GM18867 (cell line): ENCODE results near the gene HDGFL2.

Experiments
- ATAC-seq: cut with Tn5 transposase; IDR thresholded peaks from one replicate; pipeline ENCODE4 v1.9.1; 2021; ENCODE audit warnings: mild to moderate bottlenecking, moderate library complexity; ENCODE audit not compliant: unreplicated experiment

The HDGFL2 gene

GRCh38 chr19:4444765-4445741 is 27.0 kb upstream of the HDGFL2 start:
- ATAC-seq = no peak

GRCh38 chr19:4445963-4446703 is 26.0 kb upstream of the HDGFL2 start:
- no peak for ATAC-seq

DNA sequence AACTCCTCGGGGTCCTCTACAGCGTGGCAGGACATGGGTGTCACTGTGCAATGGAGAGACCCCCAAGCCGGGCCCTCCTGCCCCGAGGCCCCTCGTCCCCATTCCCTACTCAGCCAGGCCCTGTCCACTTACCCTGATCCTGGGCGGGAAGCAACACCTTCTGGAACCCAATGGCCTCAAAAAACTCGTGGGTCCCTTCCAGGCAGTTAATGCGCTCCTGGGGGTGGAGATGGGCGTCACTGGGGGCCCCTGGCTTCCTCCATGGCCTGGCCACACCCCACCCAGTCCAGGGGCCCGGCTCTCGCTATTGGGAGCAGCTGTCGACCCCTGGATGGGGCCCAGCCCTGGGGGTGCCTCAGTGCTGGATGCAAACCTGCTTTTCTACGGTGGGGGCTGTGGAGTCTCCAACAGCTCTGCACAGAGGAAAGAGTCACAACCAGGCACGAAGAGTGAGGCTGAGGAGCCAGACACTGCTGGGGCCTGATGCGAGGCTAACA is 25.3 kb upstream of the HDGFL2 start:
- no peak for ATAC-seq

GRCh38 chr19:4447327-4448146 is 24.6 kb upstream of the HDGFL2 start:
- ATAC-seq = no peak

DNA sequence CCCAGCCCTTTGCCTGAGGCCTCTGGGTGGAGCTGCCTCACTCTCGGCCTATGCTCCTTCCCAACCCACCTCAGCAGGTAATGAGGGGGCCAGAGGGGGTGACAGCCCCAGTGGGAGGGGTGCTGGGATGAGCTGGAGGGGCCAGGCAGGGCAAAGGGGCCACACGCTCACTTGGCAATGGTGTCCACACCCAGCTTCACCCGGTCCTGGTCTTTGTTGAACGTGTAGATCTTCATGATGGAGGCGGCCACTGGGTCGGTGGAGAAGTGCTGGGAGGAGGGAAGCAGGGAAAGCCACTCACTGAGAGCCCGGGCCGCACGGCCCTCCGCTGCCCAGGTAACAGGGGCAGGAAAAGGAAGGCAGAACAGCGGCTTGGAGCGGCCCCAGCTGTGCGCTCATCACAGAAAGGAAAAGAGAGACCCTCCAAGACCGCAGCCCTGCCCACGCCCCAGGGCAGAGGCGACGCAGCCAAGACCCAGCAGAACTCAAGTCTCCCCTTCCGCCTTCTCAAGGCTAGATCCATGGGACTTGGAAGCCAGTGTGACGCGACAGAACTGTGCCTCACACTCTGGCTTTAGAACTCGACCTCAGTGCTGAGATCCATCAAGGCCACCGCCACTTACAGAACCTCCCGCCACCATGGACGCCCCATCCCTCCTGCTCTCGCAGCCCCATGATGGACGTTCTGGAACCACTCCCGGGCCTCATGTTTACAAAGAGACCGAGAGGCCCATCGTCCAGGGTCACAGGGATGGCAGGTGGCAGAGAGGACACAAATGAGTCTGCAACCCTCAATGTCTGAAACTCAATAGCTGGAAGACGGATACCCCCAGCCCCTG is 23.7 kb upstream of the HDGFL2 start:
- ATAC-seq = no peak

GRCh38 chr19:4449022-4449638 is 23.0 kb upstream of the HDGFL2 start:
- no peak for ATAC-seq

- no peak for ATAC-seq
These were observed 22.5 kb upstream of the HDGFL2 start for GRCh38 chr19:4449639-4450028.

DNA sequence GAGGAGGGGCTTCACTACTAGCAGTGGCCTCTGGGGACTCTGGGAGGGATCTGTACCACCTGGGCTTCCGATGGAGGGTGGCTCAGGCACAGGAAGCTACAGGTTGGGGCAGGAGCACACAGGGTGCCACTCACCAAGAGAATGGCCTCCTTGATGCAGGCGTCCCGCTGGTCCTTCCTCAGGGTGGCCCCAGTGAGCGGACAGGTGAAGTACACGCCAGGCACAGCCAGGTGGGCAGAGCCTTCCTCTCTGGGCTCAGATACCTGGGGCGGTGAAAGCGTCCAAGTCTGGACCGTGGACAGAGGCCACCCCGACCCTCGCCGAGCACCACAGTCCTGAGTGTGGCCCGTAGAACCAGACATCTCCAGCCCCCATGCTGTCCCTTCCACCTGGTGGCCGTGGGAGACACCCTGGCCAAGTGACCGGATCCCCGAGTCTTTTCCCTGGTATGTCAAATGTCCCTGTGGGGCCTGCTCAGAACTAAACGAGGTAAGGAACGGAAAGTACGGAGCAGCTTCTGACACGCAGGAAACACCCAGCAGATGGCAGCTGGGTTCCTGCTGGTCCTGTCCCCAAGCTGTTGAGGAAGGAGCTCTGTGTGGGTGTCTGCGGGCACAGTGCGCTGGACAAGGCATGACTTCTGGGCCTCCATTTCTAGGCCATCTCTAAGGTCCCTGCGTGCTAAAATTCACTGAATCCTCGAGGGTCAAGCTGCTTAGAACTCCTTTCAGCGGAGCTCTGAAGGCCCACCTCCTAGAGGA is 19.7 kb upstream of the HDGFL2 start:
- no peak for ATAC-seq

DNA sequence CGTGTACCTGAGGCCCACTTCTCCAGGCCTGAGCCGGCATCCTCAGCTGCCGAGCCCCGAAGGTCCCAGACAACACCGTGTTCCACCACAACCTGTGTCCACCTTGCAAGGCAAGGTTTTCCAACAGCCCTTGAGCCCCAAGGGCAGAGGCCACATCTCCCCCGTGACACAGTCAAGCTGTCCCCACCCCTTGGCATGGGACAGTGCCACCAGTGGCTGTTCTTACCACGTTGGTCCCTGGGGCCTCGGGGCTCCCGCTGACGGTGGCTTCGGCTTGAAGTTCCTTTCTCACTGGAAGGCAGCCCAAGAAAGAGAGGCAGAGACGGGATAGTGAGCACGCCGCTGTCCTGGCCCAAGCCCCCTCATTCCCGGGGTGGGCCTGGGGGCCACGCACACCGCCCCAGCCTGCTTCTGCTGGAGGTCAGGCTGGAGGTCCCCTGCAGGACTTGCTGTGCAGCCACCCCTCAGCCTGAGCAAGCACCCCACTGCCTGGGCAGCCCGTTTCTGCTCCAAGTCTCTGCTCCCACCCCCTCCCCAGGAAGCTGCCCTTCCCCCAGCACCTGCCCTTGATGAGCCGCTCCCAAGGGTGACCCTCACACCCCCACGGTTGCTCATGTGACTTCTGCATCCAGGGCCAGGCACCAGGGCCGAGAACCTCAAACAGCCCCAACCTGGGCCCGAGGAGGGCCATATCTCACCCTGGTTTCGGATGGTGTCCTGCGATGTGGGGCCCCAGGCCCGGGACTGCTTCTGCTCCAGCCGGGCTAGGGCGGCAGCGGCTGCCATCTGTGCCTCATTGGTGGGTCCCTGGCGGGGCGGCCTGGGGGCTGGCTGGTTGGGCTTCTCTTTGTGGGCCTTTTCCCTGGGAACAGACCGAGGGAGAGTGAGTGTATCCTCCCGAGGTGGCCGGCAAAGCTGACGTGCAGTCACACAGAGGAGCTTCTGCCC is 18.6 kb upstream of the HDGFL2 start:
- ATAC-seq = no peak

GRCh38 chr19:4454747-4455718 is 17.1 kb upstream of the HDGFL2 start:
- ATAC-seq = no peak

GRCh38 chr19:4455719-4456475 is 16.2 kb upstream of the HDGFL2 start:
- no peak for ATAC-seq

GRCh38 chr19:4456476-4456842 is 15.6 kb upstream of the HDGFL2 start:
- no peak for ATAC-seq

DNA sequence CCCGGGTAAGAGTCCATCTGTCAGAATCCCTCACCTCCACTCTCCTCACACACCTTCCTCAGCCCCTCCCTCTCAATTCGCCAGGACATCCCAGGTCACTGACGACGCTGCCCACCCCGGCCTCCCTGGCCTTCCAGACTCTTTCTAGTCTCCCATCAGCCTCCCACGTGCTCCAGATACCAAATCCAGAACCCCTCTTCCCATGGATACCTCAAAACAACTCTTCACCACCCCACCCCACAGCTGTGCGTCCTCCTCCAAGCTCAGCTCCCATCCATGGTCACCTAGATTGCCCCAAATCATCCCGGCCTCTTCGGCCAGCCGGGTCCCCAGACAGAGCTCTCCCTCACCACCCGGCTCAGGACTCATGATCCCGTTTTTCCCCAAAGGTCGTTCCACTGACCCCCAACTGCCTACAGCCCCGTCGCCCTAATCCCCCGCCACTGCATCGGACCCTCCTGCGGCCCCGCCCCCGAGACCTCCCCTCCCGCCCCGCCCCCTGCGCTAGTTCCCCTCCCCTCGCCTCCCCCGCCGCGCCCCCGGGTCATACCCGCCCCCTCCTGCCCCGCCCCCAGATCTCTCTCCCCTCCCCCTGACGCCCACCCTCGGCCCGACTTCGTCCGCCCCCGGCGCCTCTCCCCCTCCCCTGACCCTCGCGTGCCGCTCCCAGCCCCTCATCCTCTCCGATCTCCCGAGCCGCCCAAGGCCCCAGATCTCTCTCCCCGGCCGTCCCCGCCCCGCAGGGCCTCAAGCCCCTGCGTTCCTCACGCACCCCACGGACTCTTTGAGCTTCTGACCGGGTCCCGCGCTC is 15.0 kb upstream of the HDGFL2 start:
- ATAC-seq = peak; percentile 7

DNA sequence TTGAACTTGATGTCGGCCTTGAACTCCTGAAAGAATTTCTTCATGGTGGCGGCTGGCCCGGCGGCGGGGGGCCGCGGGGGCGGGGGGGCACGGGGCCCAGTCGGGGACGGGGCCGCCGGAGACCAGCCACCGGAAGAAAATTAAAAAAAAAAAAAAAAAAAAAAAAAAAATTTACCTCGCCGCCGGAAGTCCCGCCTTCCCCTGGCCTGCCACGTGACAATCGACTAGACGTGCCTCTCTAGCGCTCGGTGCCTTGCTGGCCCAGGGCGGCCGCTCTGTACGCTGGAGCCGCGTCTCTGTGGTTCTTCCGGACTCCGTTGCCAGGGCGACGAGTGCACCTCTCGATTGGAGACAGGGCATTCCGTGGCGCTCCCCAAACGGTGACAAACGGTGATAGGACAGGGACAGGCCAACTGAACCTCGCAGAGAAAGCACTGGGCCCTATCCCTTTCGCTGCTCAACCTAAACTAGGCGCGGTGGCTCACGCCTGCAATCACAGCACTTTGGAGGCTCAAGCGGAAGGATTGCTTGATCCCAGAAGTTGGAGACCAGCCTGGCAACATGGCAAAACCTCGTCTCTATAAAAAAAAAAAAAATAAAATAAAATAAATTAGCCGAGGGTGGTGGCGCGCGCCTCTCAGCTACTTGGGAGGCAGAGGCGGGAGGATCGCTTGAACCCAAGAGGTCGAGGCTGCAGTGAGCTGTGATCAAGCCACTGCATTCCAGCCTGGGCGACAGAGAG is 14.3 kb upstream of the HDGFL2 start, which contains the start of gene UBXN6:
Gene UBXN6 (minus strand): TSS at position 141 of the 742 bp plus-strand sequence. CDS start 97 bp downstream, at position 44.
- ATAC-seq = peak; percentile 87
